Measurements from ENCODE around the gene CORIN.

CORIN gene

DNA sequence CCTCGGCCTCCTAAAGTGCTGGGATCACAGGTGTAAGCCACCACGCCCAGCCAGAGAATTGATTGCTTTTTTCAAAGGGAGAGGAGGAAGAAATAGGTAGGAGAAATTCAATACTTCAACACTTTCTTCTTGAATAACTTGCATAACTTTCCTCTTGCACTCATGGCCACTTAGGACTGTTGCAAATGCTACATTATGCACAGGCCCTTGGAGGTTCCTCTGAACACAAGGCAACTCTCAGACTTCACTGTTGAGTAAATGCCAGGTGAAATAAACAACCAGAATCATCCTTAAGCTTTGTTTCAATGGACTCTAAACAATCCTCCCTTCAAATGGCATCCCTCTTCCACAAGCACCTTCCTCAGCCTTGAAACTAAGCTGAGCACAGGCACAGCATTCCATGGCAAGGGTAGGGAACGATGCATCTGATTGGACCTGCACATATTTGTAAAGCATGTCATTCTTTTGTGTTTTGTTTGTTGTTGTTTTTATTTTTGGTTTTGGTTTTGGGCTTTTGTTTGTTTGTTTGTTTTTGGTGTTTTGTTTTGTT is 28.1 kb downstream of the CORIN start:
- H3K9me3 ChIP-seq (ENCODE audit: control insufficient read depth, insufficient read depth, low read length): no peaks in the 10 kb centered on the region

DNA sequence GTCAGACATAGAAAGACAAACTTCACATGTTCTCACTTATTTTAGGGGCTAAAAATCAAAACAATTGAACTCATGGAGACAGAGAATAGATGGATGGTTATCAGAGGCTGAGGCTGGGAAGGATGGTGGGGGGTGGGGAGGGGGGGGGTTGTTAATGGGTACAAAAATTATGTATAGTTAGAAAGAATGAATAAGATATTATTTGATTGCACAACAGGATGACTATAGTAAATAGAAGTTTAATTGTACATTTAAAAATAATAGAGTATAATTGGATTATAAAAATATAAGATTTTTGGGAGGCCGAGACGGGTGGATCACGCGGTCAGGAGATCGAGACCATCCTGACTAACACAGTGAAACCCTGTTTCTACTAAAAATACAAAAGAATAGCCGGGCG is 33.3 kb downstream of the CORIN start:
- no peak overlapping the region for H3K4me3 ChIP-seq (ENCODE audit: low read depth, low read length)
- H3K36me3 ChIP-seq (ENCODE audit: control insufficient read depth, insufficient read depth, low read length): no peaks in the 10 kb centered on the region
- H3K4me1 ChIP-seq (ENCODE audit: control insufficient read depth, insufficient read depth, low read length): no peaks in the 10 kb centered on the region
- H3K9ac ChIP-seq (ENCODE audit: low read depth, low read length): no peak overlapping the region
- H3K27me3 ChIP-seq (ENCODE audit: control insufficient read depth, insufficient read depth, low read length): no peaks in the 10 kb centered on the region
- no peak overlapping the region for H3K27ac ChIP-seq (ENCODE audit: low read depth, low read length)
- no peaks in the 10 kb centered on the region; the same call in 1 of the 2 replicates for H3K9me3 ChIP-seq (ENCODE audit: control insufficient read depth, insufficient read depth, low read length)

More for the DNA sequence above, 28.1 kb downstream of the CORIN start:
- H3K4me1 ChIP-seq (ENCODE audit: control insufficient read depth, insufficient read depth, low read length): no peaks in the 10 kb centered on the region
- H3K36me3 ChIP-seq (ENCODE audit: control insufficient read depth, insufficient read depth, low read length): no peaks in the 10 kb centered on the region
- no peak overlapping the region for H3K9ac ChIP-seq (ENCODE audit: low read depth, low read length)
- H3K27me3 ChIP-seq (ENCODE audit: control insufficient read depth, insufficient read depth, low read length): no peaks in the 10 kb centered on the region
- no peak overlapping the region for H3K4me3 ChIP-seq (ENCODE audit: low read depth, low read length)
- H3K27ac ChIP-seq (ENCODE audit: low read depth, low read length): no peak overlapping the region

- Histone ChIP-seq H3K4me1 (ENCODE audit: control insufficient read depth, insufficient read depth, low read length) (no peaks in the 10 kb centered on the region), H3K9ac (ENCODE audit: low read depth, low read length) (no peak overlapping the region), H3K4me3 (ENCODE audit: low read depth, low read length) (no peak overlapping the region), H3K27me3 (ENCODE audit: control insufficient read depth, insufficient read depth, low read length) (no peaks in the 10 kb centered on the region), H3K27ac (ENCODE audit: low read depth, low read length) (no peak overlapping the region), H3K9me3 (ENCODE audit: control insufficient read depth, insufficient read depth, low read length) (no peaks in the 10 kb centered on the region; the same call in 1 of the 2 replicates), H3K36me3 (ENCODE audit: control insufficient read depth, insufficient read depth, low read length) (no peaks in the 10 kb centered on the region)
These were observed 36.3 kb downstream of the CORIN start for GRCh38 chr4:47801481-47802002.

GRCh38 chr4:47798165-47798564 is 39.7 kb downstream of the CORIN start:
- H3K27ac ChIP-seq (ENCODE audit: low read depth, low read length): no peak overlapping the region
- H3K4me1 ChIP-seq (ENCODE audit: control insufficient read depth, insufficient read depth, low read length): no peaks in the 10 kb centered on the region

DNA sequence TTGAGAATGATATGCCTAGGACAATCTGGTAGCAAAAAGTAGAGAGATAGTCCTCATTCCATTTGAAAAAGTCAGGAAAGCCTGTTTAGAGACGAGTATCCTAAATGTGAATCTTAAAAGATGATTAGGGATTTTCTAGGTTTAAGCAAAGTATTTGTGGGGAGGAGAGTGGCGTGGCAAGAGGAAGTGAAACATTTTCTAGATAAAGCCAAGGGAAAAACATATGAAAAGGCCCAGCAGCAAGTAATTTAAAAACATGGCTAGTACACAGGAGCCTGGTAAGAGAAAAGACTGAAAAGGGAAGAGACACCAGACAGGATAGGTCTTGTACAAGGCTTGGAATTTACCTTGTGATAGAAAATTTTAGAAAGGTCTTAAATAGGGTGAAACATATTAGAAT is 45.9 kb downstream of the CORIN start:
- H3K27ac ChIP-seq (ENCODE audit: low read depth, low read length): no peak overlapping the region
- H3K4me3 ChIP-seq (ENCODE audit: low read depth, low read length): no peak overlapping the region
- no peaks in the 10 kb centered on the region for H3K4me1 ChIP-seq (ENCODE audit: control insufficient read depth, insufficient read depth, low read length)
- no peak overlapping the region for H3K9ac ChIP-seq (ENCODE audit: low read depth, low read length)
- no peaks in the 10 kb centered on the region for H3K27me3 ChIP-seq (ENCODE audit: control insufficient read depth, insufficient read depth, low read length)
- no peaks in the 10 kb centered on the region for H3K9me3 ChIP-seq (ENCODE audit: control insufficient read depth, insufficient read depth, low read length)
- H3K36me3 ChIP-seq (ENCODE audit: control insufficient read depth, insufficient read depth, low read length): no peaks in the 10 kb centered on the region

More at GRCh38 chr4:47798165-47798564, 39.7 kb downstream of the CORIN start:
- H3K36me3 ChIP-seq (ENCODE audit: control insufficient read depth, insufficient read depth, low read length): no peaks in the 10 kb centered on the region
- no peak overlapping the region for H3K4me3 ChIP-seq (ENCODE audit: low read depth, low read length)
- no peak overlapping the region for H3K9ac ChIP-seq (ENCODE audit: low read depth, low read length)
- H3K27me3 ChIP-seq (ENCODE audit: control insufficient read depth, insufficient read depth, low read length): no peaks in the 10 kb centered on the region
- no peaks in the 10 kb centered on the region for H3K9me3 ChIP-seq (ENCODE audit: control insufficient read depth, insufficient read depth, low read length)

- no peaks in the 10 kb centered on the region for H3K4me1 ChIP-seq (ENCODE audit: control insufficient read depth, insufficient read depth, low read length)
- H3K9ac ChIP-seq (ENCODE audit: low read depth, low read length): no peak overlapping the region
- no peaks in the 10 kb centered on the region for H3K27me3 ChIP-seq (ENCODE audit: control insufficient read depth, insufficient read depth, low read length)
- no peaks in the 10 kb centered on the region for H3K9me3 ChIP-seq (ENCODE audit: control insufficient read depth, insufficient read depth, low read length)
- H3K4me3 ChIP-seq (ENCODE audit: low read depth, low read length): no peak overlapping the region
- H3K27ac ChIP-seq (ENCODE audit: low read depth, low read length): no peak overlapping the region
- no peaks in the 10 kb centered on the region for H3K36me3 ChIP-seq (ENCODE audit: control insufficient read depth, insufficient read depth, low read length)
These were observed 47.8 kb downstream of the CORIN start for GRCh38 chr4:47790105-47790504.

- Histone ChIP-seq H3K4me1 (ENCODE audit: control insufficient read depth, insufficient read depth, low read length) (no peaks in the 10 kb centered on the region), H3K36me3 (ENCODE audit: control insufficient read depth, insufficient read depth, low read length) (no peaks in the 10 kb centered on the region), H3K9ac (ENCODE audit: low read depth, low read length) (no peak overlapping the region), H3K27ac (ENCODE audit: low read depth, low read length) (no peak overlapping the region), H3K4me3 (ENCODE audit: low read depth, low read length) (no peak overlapping the region), H3K9me3 (ENCODE audit: control insufficient read depth, insufficient read depth, low read length) (no peaks in the 10 kb centered on the region), H3K27me3 (ENCODE audit: control insufficient read depth, insufficient read depth, low read length) (no peaks in the 10 kb centered on the region)
These were observed 49.7 kb downstream of the CORIN start for GRCh38 chr4:47788126-47788525.

DNA sequence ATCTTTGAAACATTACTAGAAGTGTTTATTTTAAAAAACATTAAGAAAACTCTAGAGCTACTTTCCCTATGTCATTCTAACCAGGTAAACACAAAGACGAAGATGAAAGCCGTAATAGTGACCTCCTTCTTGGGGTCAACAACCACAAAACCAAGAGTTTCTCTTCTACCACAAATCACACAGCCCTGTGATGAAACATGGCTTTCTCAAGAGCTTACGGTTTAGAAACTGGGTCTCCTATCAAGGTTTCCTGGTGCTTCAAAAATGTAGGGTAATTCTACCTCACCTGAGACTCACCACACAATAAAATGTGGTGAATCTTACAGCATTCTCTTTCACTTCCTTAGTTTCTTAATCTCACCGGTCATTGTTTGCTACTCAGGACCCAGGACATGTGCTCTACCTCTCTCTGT is 50.9 kb downstream of the CORIN start:
- H3K4me3 ChIP-seq (ENCODE audit: low read depth, low read length): no peak overlapping the region
- no peaks in the 10 kb centered on the region for H3K27me3 ChIP-seq (ENCODE audit: control insufficient read depth, insufficient read depth, low read length)
- no peak overlapping the region for H3K9ac ChIP-seq (ENCODE audit: low read depth, low read length)
- H3K27ac ChIP-seq (ENCODE audit: low read depth, low read length): no peak overlapping the region
- no peaks in the 10 kb centered on the region for H3K36me3 ChIP-seq (ENCODE audit: control insufficient read depth, insufficient read depth, low read length)
- no peaks in the 10 kb centered on the region for H3K9me3 ChIP-seq (ENCODE audit: control insufficient read depth, insufficient read depth, low read length)
- H3K4me1 ChIP-seq (ENCODE audit: control insufficient read depth, insufficient read depth, low read length): no peaks in the 10 kb centered on the region

DNA sequence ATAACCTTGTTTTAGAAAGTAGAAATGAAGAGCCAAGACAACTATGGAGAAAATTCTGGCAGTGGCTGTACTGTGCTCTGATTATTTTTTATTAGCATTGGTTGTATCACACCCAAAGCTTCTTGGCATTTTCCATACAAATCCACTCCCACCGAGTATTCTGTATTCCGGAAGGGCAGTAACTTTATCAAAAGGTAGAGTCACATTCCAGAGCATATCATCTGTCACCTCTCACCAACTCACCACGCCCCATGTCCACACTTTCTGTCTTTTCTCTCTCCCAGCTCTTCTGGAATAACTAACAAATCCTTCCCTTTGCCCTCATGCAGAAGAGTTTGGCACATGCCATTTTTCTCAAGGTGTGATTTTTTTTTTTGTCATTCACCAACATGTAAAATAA is 52.7 kb downstream of the CORIN start:
- H3K36me3 ChIP-seq (ENCODE audit: control insufficient read depth, insufficient read depth, low read length): no peaks in the 10 kb centered on the region
- H3K9me3 ChIP-seq (ENCODE audit: control insufficient read depth, insufficient read depth, low read length): no peaks in the 10 kb centered on the region
- no peak overlapping the region for H3K4me3 ChIP-seq (ENCODE audit: low read depth, low read length)
- no peaks in the 10 kb centered on the region for H3K4me1 ChIP-seq (ENCODE audit: control insufficient read depth, insufficient read depth, low read length)
- H3K9ac ChIP-seq (ENCODE audit: low read depth, low read length): no peak overlapping the region
- H3K27ac ChIP-seq (ENCODE audit: low read depth, low read length): no peak overlapping the region
- H3K27me3 ChIP-seq (ENCODE audit: control insufficient read depth, insufficient read depth, low read length): no peaks in the 10 kb centered on the region

- H3K27ac ChIP-seq (ENCODE audit: low read depth, low read length): no peak overlapping the region
- no peaks in the 10 kb centered on the region for H3K9me3 ChIP-seq (ENCODE audit: control insufficient read depth, insufficient read depth, low read length)
- H3K4me3 ChIP-seq (ENCODE audit: low read depth, low read length): no peak overlapping the region
- no peak overlapping the region for H3K9ac ChIP-seq (ENCODE audit: low read depth, low read length)
- H3K4me1 ChIP-seq (ENCODE audit: control insufficient read depth, insufficient read depth, low read length): no peaks in the 10 kb centered on the region
- H3K36me3 ChIP-seq (ENCODE audit: control insufficient read depth, insufficient read depth, low read length): no peaks in the 10 kb centered on the region
- no peaks in the 10 kb centered on the region for H3K27me3 ChIP-seq (ENCODE audit: control insufficient read depth, insufficient read depth, low read length)
These were observed 53.6 kb downstream of the CORIN start for GRCh38 chr4:47784222-47784621.

GRCh38 chr4:47776353-47776752 is 61.5 kb downstream of the CORIN start:
- Histone ChIP-seq H3K36me3 (ENCODE audit: control insufficient read depth, insufficient read depth, low read length) (no peaks in the 10 kb centered on the region), H3K9ac (ENCODE audit: low read depth, low read length) (no peak overlapping the region), H3K9me3 (ENCODE audit: control insufficient read depth, insufficient read depth, low read length) (no peaks in the 10 kb centered on the region), H3K4me3 (ENCODE audit: low read depth, low read length) (no peak overlapping the region), H3K4me1 (ENCODE audit: control insufficient read depth, insufficient read depth, low read length) (peaks cover 6% of the 10 kb centered on the region), H3K27ac (ENCODE audit: low read depth, low read length) (no peak overlapping the region), H3K27me3 (ENCODE audit: control insufficient read depth, insufficient read depth, low read length) (no peaks in the 10 kb centered on the region)

Measured in HUES48 (cell line).